ENCODE data around the gene DNAJC3.
A peak's percentile ranks its signal among the peaks of the same experiment; 100 is the strongest.

DNAJC3 gene

DNA sequence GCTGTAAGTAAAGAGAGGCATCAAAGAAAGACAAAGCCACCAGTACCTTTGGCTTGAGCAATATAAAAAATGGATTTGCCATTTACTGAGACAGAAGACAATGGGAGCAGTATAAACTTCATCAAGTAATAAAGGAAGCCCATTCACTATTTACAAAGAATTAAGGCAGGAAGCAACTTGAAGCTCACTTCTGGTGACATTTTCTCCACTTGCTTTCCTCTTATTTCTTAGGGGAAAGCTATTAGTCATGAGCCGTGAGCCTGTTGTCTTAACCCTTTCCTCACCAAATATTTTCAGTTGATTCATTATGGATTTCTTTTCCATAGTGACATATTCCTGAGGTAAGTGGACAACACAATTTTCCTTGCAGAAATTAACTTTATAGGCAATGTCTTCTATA is 156.8 kb downstream of the DNAJC3 start:
- no peak for DNase-seq (ENCODE audit: low read depth in 2 of 2, low spot score in 1 of 2)

- DNase-seq (ENCODE audit: low read depth in 2 of 2, low spot score in 1 of 2), result peak; percentile 16 to 23
Observed at GRCh38 chr13:95834134-95834765, 157.3 kb downstream of the DNAJC3 start.

GRCh38 chr13:95841894-95842293 is 165.0 kb downstream of the DNAJC3 start:
- DNase-seq (ENCODE audit: low read depth in 2 of 2, low spot score in 1 of 2), result no peak

DNA sequence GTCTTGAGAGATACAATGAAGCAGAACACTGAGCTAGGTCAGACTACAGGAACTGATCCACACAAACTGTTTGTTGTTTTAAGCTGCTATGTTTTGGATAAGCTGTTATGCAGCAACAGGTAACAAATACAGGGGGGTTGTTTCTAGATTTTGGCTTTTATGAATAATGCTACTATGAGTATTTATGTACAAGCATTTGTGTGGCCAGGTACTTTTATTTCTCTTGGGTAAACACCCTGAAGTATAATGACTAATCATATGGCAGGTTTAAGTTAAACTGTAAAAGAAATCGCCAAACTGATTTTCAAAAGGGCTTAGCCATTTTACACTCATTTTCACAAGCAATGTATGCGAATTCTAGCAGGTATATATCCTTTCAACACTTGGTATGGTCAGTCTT is 166.0 kb downstream of the DNAJC3 start:
- DNase-seq (ENCODE audit: low read depth in 2 of 2, low spot score in 1 of 2), result no peak

Data from stimulated activated CD8-positive, alpha-beta memory T cell treated with anti-CD3 and anti-CD28 coated beads, Interleukin-4, amount 100 ng/mL, for 1 hour (primary cell).